H9 (cell line): ENCODE results near the gene NCAM1. TPM values are rescaled to one million over a fixed set of nuclear protein-coding genes. Genes with fewer than 3 reads are reported as not detected.

ENCODE experiments used
- DNase-seq: peaks from one replicate; pipeline ENCODE4 v3.0.0-alpha.2; 2017
- H2AFZ ChIP-seq: one replicate; pipeline ENCODE4 v1.6.1; 2013; ENCODE audit warnings: mild to moderate bottlenecking, low read length, control low read depth, moderate library complexity
- H2AK5ac ChIP-seq: 2 replicates; pipeline ENCODE4 v1.6.1; 2013; ENCODE audit warnings: low read length, control low read depth, mixed read lengths; ENCODE audit not compliant: insufficient read length
- H2BK120ac ChIP-seq: one replicate; pipeline ENCODE4 v1.6.1; 2013; ENCODE audit warnings: low read depth, mild to moderate bottlenecking, low read length, control low read depth, inconsistent platforms; ENCODE audit not compliant: poor library complexity, severe bottlenecking
- H2BK12ac ChIP-seq: 2 replicates; pipeline ENCODE4 v1.6.1; 2013; ENCODE audit warnings: low read length, control low read depth, mixed read lengths, low read depth; ENCODE audit not compliant: insufficient read length
- H2BK15ac ChIP-seq: 2 replicates; pipeline ENCODE4 v1.6.1; 2013; ENCODE audit warnings: low read depth, low read length, control low read depth
- H2BK20ac ChIP-seq: one replicate; pipeline ENCODE4 v1.6.1; 2013; ENCODE audit warnings: low read depth, mild to moderate bottlenecking, low read length, control low read depth, inconsistent platforms; ENCODE audit not compliant: poor library complexity, severe bottlenecking
- H2BK5ac ChIP-seq: 2 replicates; pipeline ENCODE4 v1.6.1; 2013; ENCODE audit warnings: low read length, control low read depth, mixed read lengths; ENCODE audit not compliant: insufficient read length
- H3K14ac ChIP-seq: 2 replicates; pipeline ENCODE4 v1.6.1; 2013; ENCODE audit warnings: low read length, control low read depth; ENCODE audit not compliant: insufficient read depth
- H3K18ac ChIP-seq: 2 replicates; pipeline ENCODE4 v1.6.1; 2013; ENCODE audit warnings: low read depth, mild to moderate bottlenecking, mixed read lengths, low read length, control low read depth; ENCODE audit not compliant: insufficient read length
- H3K23ac ChIP-seq: 2 replicates; pipeline ENCODE4 v1.6.1; 2013; ENCODE audit warnings: low read length, control low read depth, mixed read lengths, low read depth; ENCODE audit not compliant: insufficient read length
- H3K23me2 ChIP-seq: 2 replicates; pipeline ENCODE4 v1.6.1; 2013; ENCODE audit warnings: low read depth, mild to moderate bottlenecking, mixed read lengths, low read length, control low read depth; ENCODE audit not compliant: insufficient read length, poor library complexity, severe bottlenecking
- H3K27ac ChIP-seq: 2 replicates; pipeline ENCODE4 v1.5.1; 2013; ENCODE audit warnings: low read length, control low read depth, mixed read lengths, low read depth; ENCODE audit not compliant: insufficient read length
- H3K27me3 ChIP-seq: 2 replicates; pipeline ENCODE4 v1.6.1; 2013; ENCODE audit warnings: low read length, control low read depth, inconsistent platforms; ENCODE audit not compliant: insufficient read depth
- H3K4ac ChIP-seq: 2 replicates; pipeline ENCODE4 v1.6.1; 2013; ENCODE audit warnings: low read depth, mild to moderate bottlenecking, control low read depth, inconsistent platforms, low read length, moderate library complexity
- H3K4me1 ChIP-seq: 2 replicates; pipeline ENCODE4 v1.6.1; 2013; ENCODE audit warnings: low read length, control low read depth, inconsistent platforms; ENCODE audit not compliant: insufficient read depth
- H3K4me2 ChIP-seq: 2 replicates; pipeline ENCODE4 v1.6.1; 2013; ENCODE audit warnings: low read length, control low read depth, mixed read lengths; ENCODE audit not compliant: insufficient read length, insufficient read depth
- H3K56ac ChIP-seq: 2 replicates; pipeline ENCODE4 v1.6.1; 2013; ENCODE audit warnings: low read depth, mild to moderate bottlenecking, mixed read lengths, low read length, control low read depth; ENCODE audit not compliant: insufficient read length
- H3K79me1 ChIP-seq: 2 replicates; pipeline ENCODE4 v1.6.1; 2013; ENCODE audit warnings: low read depth, mild to moderate bottlenecking, moderate library complexity, low read length, control low read depth, inconsistent platforms; ENCODE audit not compliant: insufficient read depth, poor library complexity, severe bottlenecking
- H3K79me2 ChIP-seq: 2 replicates; pipeline ENCODE4 v1.6.1; 2013; ENCODE audit warnings: low read length, control low read depth, inconsistent platforms; ENCODE audit not compliant: insufficient read depth
- H3K9ac ChIP-seq: 2 replicates; pipeline ENCODE4 v1.6.1; 2013; ENCODE audit warnings: low read length, control low read depth, mixed read lengths; ENCODE audit not compliant: insufficient read length; ENCODE audit errors: extremely low read depth
- H3K9me3 ChIP-seq: one replicate; pipeline ENCODE4 v1.6.1; 2013; ENCODE audit warnings: low read depth, low read length, inconsistent platforms; ENCODE audit not compliant: control insufficient read depth
- H3T11ph ChIP-seq: one replicate; pipeline ENCODE4 v1.6.1; 2013; ENCODE audit warnings: mild to moderate bottlenecking, low read length, control low read depth, inconsistent platforms
- H4K20me1 ChIP-seq: one replicate; pipeline ENCODE4 v1.6.1; 2013; ENCODE audit not compliant: control insufficient read depth, insufficient read length, insufficient read depth
- H4K5ac ChIP-seq: 2 replicates; pipeline ENCODE4 v1.6.1; 2013; ENCODE audit warnings: low read depth, mild to moderate bottlenecking, mixed read lengths, low read length, control low read depth; ENCODE audit not compliant: insufficient read length
- H4K8ac ChIP-seq: replicated peaks from 2 replicates; pipeline ENCODE4 v1.6.1; 2013; ENCODE audit warnings: low read length, control low read depth, mixed read lengths, low read depth; ENCODE audit not compliant: insufficient read length
- H4K91ac ChIP-seq: 2 replicates; pipeline ENCODE4 v1.6.1; 2013; ENCODE audit warnings: low read depth, mild to moderate bottlenecking, moderate library complexity, mixed read lengths, low read length, control low read depth; ENCODE audit not compliant: insufficient read length
- H3K27ac Mint-ChIP-seq, 3 experiments: 2 replicates in 2 of 3; 3 replicates in 1 of 3; pipeline ENCODE4 v1.8.0; 2020 to 2021; ENCODE audit warnings: mixed read lengths in 3 of 3, mild to moderate bottlenecking in 1 of 3, moderate library complexity in 1 of 3
- H3K27me3 Mint-ChIP-seq: 2 replicates; pipeline ENCODE4 v1.8.0; 2021; ENCODE audit warnings: low read depth, mild to moderate bottlenecking, moderate library complexity, mixed read lengths
- H3K36me3 Mint-ChIP-seq, 3 experiments: 2 replicates in 2 of 3; 3 replicates in 1 of 3; pipeline ENCODE4 v1.8.0; 2020 to 2021; ENCODE audit warnings: low read depth in 3 of 3, mixed read lengths in 3 of 3; ENCODE audit not compliant: insufficient read depth in 1 of 3
- H3K4me1 Mint-ChIP-seq, 2 experiments: 2 replicates each; pipeline ENCODE4 v1.8.0; 2020; ENCODE audit warnings: mixed read lengths in 2 of 2
- H3K4me3 Mint-ChIP-seq, 2 experiments: 2 replicates in 1 of 2; 3 replicates in 1 of 2; pipeline ENCODE4 v1.8.0; 2020 to 2021; ENCODE audit warnings: mild to moderate bottlenecking in 2 of 2, mixed read lengths in 2 of 2, moderate library complexity in 1 of 2
- H3K9me3 Mint-ChIP-seq, 2 experiments: 2 replicates in 1 of 2; 3 replicates in 1 of 2; pipeline ENCODE4 v1.8.0; 2020; ENCODE audit warnings: mild to moderate bottlenecking in 2 of 2, mixed read lengths in 2 of 2, moderate library complexity in 1 of 2
- CTCF ChIP-seq: fragments of 200-600 bp; sonication (generic); conservative IDR thresholded peaks from 3 replicates; pipeline ENCODE4 v1.8.0; 2021; ENCODE audit warnings: antibody characterized with exemption, mild to moderate bottlenecking
- WGBS: extraction: QIAGEN DNeasy Blood & Tissue Kit; methylation state at CpG from one replicate; pipeline ENCODE4 v1.1.7; 2013; ENCODE audit warnings: missing lambda C conversion rate, low lambda C conversion rate, mixed read lengths; ENCODE audit not compliant: insufficient read length; ENCODE audit errors: extremely low coverage; 5-methylcytosine and 5-hydroxymethylcytosine counted together
- total RNA-seq: library from RNA; stranded (reverse); gene quantifications from 2 replicates; pipeline ENCODE4 v1.2.1, GENCODE V29; 2021

NCAM1 gene
- total RNA-seq, 1 experiment from 2014 or later, result 2.5 TPM

- Histone ChIP-seq H3K79me1 (no peaks in the 10 kb centered on the region), H2BK12ac (no peak overlapping the region), H3K27me3 (no peaks in the 10 kb centered on the region), H2BK15ac (no peak overlapping the region), H2BK20ac (no peak overlapping the region), H3K23ac (no peak overlapping the region), H3K27ac (no peak overlapping the region), H3K4ac (no peak overlapping the region), H3K18ac (no peak overlapping the region), H2BK120ac (no peak overlapping the region), H2AK5ac (no peak overlapping the region), H3T11ph (no peak overlapping the region), H2AFZ (no peak overlapping the region), H2BK5ac (no peak overlapping the region), H3K23me2 (no peaks in the 10 kb centered on the region), H3K56ac (no peak overlapping the region), H3K14ac (no peak overlapping the region), H4K8ac (no peak overlapping the region), H4K5ac (no peak overlapping the region), H3K9me3 (no peaks in the 10 kb centered on the region), H3K9ac (no peak overlapping the region), H4K20me1 (no peaks in the 10 kb centered on the region), H3K79me2 (no peaks in the 10 kb centered on the region), H3K4me2 (no peak overlapping the region), H3K4me1 (no peaks in the 10 kb centered on the region), H4K91ac (no peak overlapping the region)
- DNase-seq, result no peak
- no peaks in the 10 kb centered on the region for H3K36me3 Mint-ChIP-seq
- H3K27ac Mint-ChIP-seq, result peak overlapping the region in 1 of 3 experiments; percentile 16; a peak in 2 of 7 replicates
- H3K4me1 Mint-ChIP-seq, result peaks cover 0 to 4% of the 10 kb centered on the region in 2 experiments; a peak in 1 of 4 replicates
- no peak overlapping the region for H3K4me3 Mint-ChIP-seq
- no peaks in the 10 kb centered on the region for H3K9me3 Mint-ChIP-seq
- WGBS, result no CpG with 5 or more reads among the region's 34 CpGs
- H3K27me3 Mint-ChIP-seq, result no peaks in the 10 kb centered on the region; the same call in 1 of the 2 replicates
- no peak for TF ChIP-seq CTCF
Observed at GRCh38 chr11:113272927-113273615, 311.9 kb downstream of the NCAM1 start.
